Panc1 (cell line): ENCODE results near the gene MAGI1. TPM values are rescaled to one million over a fixed set of nuclear protein-coding genes. Genes with fewer than 3 reads are reported as not detected.

Experiments
- ATAC-seq: fragments of 200-7000 bp; cut with Tn5 transposase; 2 replicates; pipeline ENCODE4 v1.9.1; 2020; ENCODE audit warnings: mild to moderate bottlenecking, moderate library complexity
- BruUV-seq: library from RNA; stranded (reverse); fragments of 400-500 nt; replicated peaks from 2 replicates; lab custom pipeline; 2021; lab: Mats Ljungman, UMichigan
- CTCF ChIA-PET: fragments of 300-600 bp; sonication (Branson Sonifier 250); formaldehyde crosslinking; loops from one replicate; lab custom pipeline; 2022; ENCODE audit warnings: antibody characterized with exemption; lab: Charles Lee
- POLR2A ChIA-PET: fragments of 300-600 bp; sonication (Branson Sonifier 250); formaldehyde crosslinking; loops from one replicate; lab custom pipeline; 2022; ENCODE audit warnings: antibody characterized with exemption; lab: Charles Lee
- DNase-seq: peaks from one replicate; pipeline ENCODE4 v3.0.0-alpha.2; 2010; ENCODE audit warnings: low read depth, low spot score
- H3K27ac ChIP-seq: 2 replicates; pipeline ENCODE4 v1.5.1; 2011; ENCODE audit warnings: mild to moderate bottlenecking, low read length, inconsistent platforms
- H3K27me3 ChIP-seq: fragments of 200-500 bp; sonication (Bioruptor generic); 2 replicates; pipeline ENCODE4 v1.6.0; 2014; ENCODE audit warnings: low read length, inconsistent platforms; ENCODE audit not compliant: control insufficient read depth, insufficient read depth
- H3K36me3 ChIP-seq: fragments of 200-500 bp; sonication (Bioruptor generic); 2 replicates; pipeline ENCODE4 v1.5.1; 2014; ENCODE audit warnings: inconsistent platforms, mild to moderate bottlenecking, low read length, moderate library complexity; ENCODE audit not compliant: control insufficient read depth, insufficient read depth
- H3K4me1 ChIP-seq: 2 replicates; pipeline ENCODE4 v1.5.1; 2011; ENCODE audit warnings: inconsistent platforms, mild to moderate bottlenecking, low read length, moderate library complexity; ENCODE audit not compliant: control insufficient read depth, insufficient read depth
- H3K4me3 ChIP-seq, 2 experiments: 2 replicates each; pipeline ENCODE4 v1.5.1; 2011 to 2012; ENCODE audit warnings: low read depth in 2 of 2, low read length in 2 of 2, mild to moderate bottlenecking in 2 of 2, inconsistent platforms in 1 of 2, moderate library complexity in 1 of 2
- H3K9me3 ChIP-seq: fragments of 200-500 bp; sonication (Bioruptor generic); 2 replicates; pipeline ENCODE4 v1.5.1; 2014; ENCODE audit warnings: low read depth, mild to moderate bottlenecking, inconsistent platforms, low read length, moderate library complexity; ENCODE audit not compliant: control insufficient read depth, insufficient read depth
- CTCF ChIP-seq: fragments of 450-650 bp; IDR thresholded peaks from 2 replicates; pipeline ENCODE4 v1.5.1; 2017; ENCODE audit warnings: mild to moderate bottlenecking
- POLR2AphosphoS5 ChIP-seq: IDR thresholded peaks from 2 replicates; pipeline ENCODE4 v1.6.1; 2012; ENCODE audit warnings: mild to moderate bottlenecking, low read depth, low read length, moderate library complexity
- REST ChIP-seq, 2 experiments: IDR thresholded peaks; 2 replicates each; pipeline ENCODE4 v1.6.1; 2011 to 2012; ENCODE audit warnings: low read depth in 2 of 2, control low read depth in 1 of 2, low read length in 1 of 2, mild to moderate bottlenecking in 1 of 2, moderate library complexity in 1 of 2; ENCODE audit not compliant: insufficient read depth in 1 of 2
- SIN3A ChIP-seq: IDR thresholded peaks from 2 replicates; pipeline ENCODE4 v1.6.1; 2012; ENCODE audit warnings: low read depth, mild to moderate bottlenecking, low read length, moderate library complexity, borderline replicate concordance; ENCODE audit not compliant: insufficient read depth
- TCF7L2 ChIP-seq: IDR thresholded peaks from 2 replicates; pipeline ENCODE4 v1.6.1; 2011; ENCODE audit warnings: mild to moderate bottlenecking, low read depth, low read length, inconsistent platforms
- in situ Hi-C: cut with HindIII; loops from 2 replicates; pipeline ENCODE4 v1.10.0; 2016; ENCODE audit warnings: low sequenced_read_pairs, low pct_unique_long_range_greater_than_20kb
- intact Hi-C: fragments of 100-400 bp; cut with micrococcal nuclease; formaldehyde crosslinking; loops from one replicate; pipeline ENCODE4 v1.10.0; 2022; ENCODE audit not compliant: unreplicated experiment
- total RNA-seq: library from RNA; stranded (reverse); gene quantifications from one replicate; pipeline ENCODE4 v1.2.1, GENCODE V29; 2021; ENCODE audit not compliant: unreplicated experiment

MAGI1 gene
- total RNA-seq, 1 experiment from 2014 or later, result 9.5 TPM

- ChIA-PET POLR2A (no interaction called here), CTCF (no interaction called here)
- no peak for TF ChIP-seq REST (IDR thresholded peaks at IDR 0.05; ENCODE audit: insufficient read depth in 1 of 2, low read depth in 2 of 2, low read length in 1 of 2)
- TF ChIP-seq CTCF, result no peak
- no peak for TF ChIP-seq SIN3A
- no peak for TF ChIP-seq POLR2AphosphoS5
- no peak for TF ChIP-seq TCF7L2
- Histone ChIP-seq H3K4me1 (no peaks in the 10 kb centered on the region), H3K9me3 (no peaks in the 10 kb centered on the region), H3K4me3 (no peak overlapping the region), H3K36me3 (no peaks in the 10 kb centered on the region), H3K27ac (no peak overlapping the region), H3K27me3 (no peaks in the 10 kb centered on the region)
- ATAC-seq, result no peak
- in situ Hi-C loops, result no loop called here
- no peak for DNase-seq
- intact Hi-C loops, result no loop called here
- no TSS peak for BruUV-seq
Observed at GRCh38 chr3:65659396-65659795, 379.3 kb downstream of the MAGI1 start.

GRCh38 chr3:65658401-65658800 is 380.3 kb downstream of the MAGI1 start:
- in situ Hi-C loops (no loop called here), intact Hi-C loops (no loop called here)
- no peak for ATAC-seq
- DNase-seq, result no peak
- no peaks in the 10 kb centered on the region for H3K27me3 ChIP-seq
- H3K27ac ChIP-seq, result no peak overlapping the region
- no peaks in the 10 kb centered on the region for H3K4me1 ChIP-seq
- H3K36me3 ChIP-seq, result no peaks in the 10 kb centered on the region
- H3K4me3 ChIP-seq, result no peak overlapping the region
- no peaks in the 10 kb centered on the region for H3K9me3 ChIP-seq
- POLR2A ChIA-PET, result no interaction called here
- no TSS peak for BruUV-seq
- no peak for TF ChIP-seq CTCF
- TF ChIP-seq TCF7L2, result no peak
- TF ChIP-seq SIN3A, result no peak
- TF ChIP-seq POLR2AphosphoS5, result no peak
- no peak for TF ChIP-seq REST (IDR thresholded peaks at IDR 0.05; ENCODE audit: insufficient read depth in 1 of 2, low read depth in 2 of 2, low read length in 1 of 2)
- CTCF ChIA-PET, result no interaction called here
